ENCODE measurements around the gene EFHC1. TPM values are rescaled to one million over a fixed set of nuclear protein-coding genes. Genes with fewer than 3 reads are reported as not detected.

Gene EFHC1
- total RNA-seq, 1 experiment from 2014 or later = 14.6 TPM

DNA sequence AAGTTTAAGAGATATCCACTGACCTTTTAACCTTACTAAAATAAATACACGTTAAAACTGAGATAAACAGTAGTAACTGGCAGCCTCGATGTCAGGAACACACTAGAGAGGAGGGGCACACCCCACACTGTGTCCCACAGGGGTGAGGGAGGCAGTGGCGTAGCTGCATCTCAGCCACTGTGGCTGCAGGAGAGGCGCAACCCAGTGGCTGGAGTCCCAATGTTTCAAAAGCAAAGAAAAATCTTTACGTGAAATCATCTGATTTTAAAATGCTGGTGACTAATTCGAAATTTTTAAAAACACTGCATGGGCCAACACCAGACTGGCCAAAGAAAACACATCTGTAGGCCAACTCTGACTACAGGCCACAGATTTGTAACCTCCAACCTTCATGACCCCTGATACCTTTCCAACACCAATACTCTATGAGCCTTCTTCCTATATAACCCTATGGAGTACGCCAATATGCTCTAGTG, 102.0 kb downstream of the EFHC1 start:
- Histone ChIP-seq H3K4me3 (no peak overlapping the region), H3K27ac (no peak overlapping the region), H3K36me3 (0 out of 2 replicates have a peak, but pooled peaks cover under 1% of the 10 kb centered on the region), H3K27me3 (no peaks in the 10 kb centered on the region), H3K4me1 (peaks cover 43% of the 10 kb centered on the region), H3K9me3 (replicated peaks) (no peaks in the 10 kb centered on the region)
- no peak for DNase-seq

DNA sequence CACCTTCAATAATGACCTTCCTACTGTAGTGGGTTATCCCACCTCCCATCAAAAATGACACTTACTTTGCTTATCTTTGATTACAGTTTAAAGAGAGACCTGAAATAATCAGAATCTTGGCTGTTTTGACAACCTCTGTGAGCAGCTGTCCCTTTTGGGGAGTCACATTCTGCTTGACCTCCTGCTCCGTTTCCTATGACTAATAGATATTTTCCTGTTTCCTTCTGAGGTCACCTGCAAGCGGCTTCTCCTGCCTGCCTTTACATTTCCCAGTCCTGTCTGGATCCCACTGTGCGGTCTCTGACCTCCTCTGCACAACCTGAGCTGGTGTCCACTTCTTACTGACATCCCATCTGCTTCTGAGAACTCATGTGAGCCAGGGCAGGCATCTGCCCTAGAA, 102.5 kb downstream of the EFHC1 start:
- Histone ChIP-seq H3K36me3 (no peaks in the 10 kb centered on the region), H3K4me3 (no peak overlapping the region), H3K4me1 (peaks cover 40% of the 10 kb centered on the region), H3K27ac (no peak overlapping the region), H3K27me3 (no peaks in the 10 kb centered on the region), H3K9me3 (replicated peaks) (no peaks in the 10 kb centered on the region)
- no peak for DNase-seq

- DNase-seq = no peak
- Histone ChIP-seq H3K9me3 (replicated peaks) (no peaks in the 10 kb centered on the region), H3K4me1 (peaks cover 33% of the 10 kb centered on the region), H3K36me3 (no peaks in the 10 kb centered on the region), H3K27ac (no peak overlapping the region), H3K27me3 (no peaks in the 10 kb centered on the region), H3K4me3 (no peak overlapping the region)
Measured at GRCh38 chr6:52523378-52524142, 103.4 kb downstream of the EFHC1 start.

GRCh38 chr6:52524918-52525317, 104.8 kb downstream of the EFHC1 start:
- no peaks in the 10 kb centered on the region for H3K36me3 ChIP-seq
- H3K27ac ChIP-seq = 0 out of 2 replicates have a peak overlapping the region, but pooled peaks have one; percentile 1
- H3K4me1 ChIP-seq = peaks cover 31% of the 10 kb centered on the region
- no peaks in the 10 kb centered on the region for H3K27me3 ChIP-seq
- H3K4me3 ChIP-seq = no peak overlapping the region
- DNase-seq = peak; percentile 59 to 78
- no peaks in the 10 kb centered on the region for H3K9me3 ChIP-seq (replicated peaks)

GRCh38 chr6:52526634-52527033, 106.5 kb downstream of the EFHC1 start:
- Histone ChIP-seq H3K4me3 (no peak overlapping the region), H3K36me3 (no peaks in the 10 kb centered on the region), H3K27ac (no peak overlapping the region), H3K27me3 (no peaks in the 10 kb centered on the region), H3K4me1 (peaks cover 31% of the 10 kb centered on the region), H3K9me3 (replicated peaks) (no peaks in the 10 kb centered on the region)
- DNase-seq = no peak

- Histone ChIP-seq H3K9me3 (replicated peaks) (no peaks in the 10 kb centered on the region), H3K27me3 (no peaks in the 10 kb centered on the region), H3K27ac (no peak overlapping the region), H3K36me3 (no peaks in the 10 kb centered on the region; the same call in 1 of the 2 replicates), H3K4me1 (peaks cover 25% of the 10 kb centered on the region), H3K4me3 (no peak overlapping the region)
- no peak for DNase-seq
Measured at GRCh38 chr6:52527436-52527835, 107.3 kb downstream of the EFHC1 start.

- peaks cover 7% of the 10 kb centered on the region for H3K36me3 ChIP-seq
- no peaks in the 10 kb centered on the region for H3K27me3 ChIP-seq
- DNase-seq = no peak
- peaks cover 9% of the 10 kb centered on the region for H3K4me1 ChIP-seq
- H3K4me3 ChIP-seq = no peak overlapping the region
- no peak overlapping the region for H3K27ac ChIP-seq
- no peaks in the 10 kb centered on the region for H3K9me3 ChIP-seq (replicated peaks)
Measured at GRCh38 chr6:52529311-52529710, 109.2 kb downstream of the EFHC1 start.

DNA sequence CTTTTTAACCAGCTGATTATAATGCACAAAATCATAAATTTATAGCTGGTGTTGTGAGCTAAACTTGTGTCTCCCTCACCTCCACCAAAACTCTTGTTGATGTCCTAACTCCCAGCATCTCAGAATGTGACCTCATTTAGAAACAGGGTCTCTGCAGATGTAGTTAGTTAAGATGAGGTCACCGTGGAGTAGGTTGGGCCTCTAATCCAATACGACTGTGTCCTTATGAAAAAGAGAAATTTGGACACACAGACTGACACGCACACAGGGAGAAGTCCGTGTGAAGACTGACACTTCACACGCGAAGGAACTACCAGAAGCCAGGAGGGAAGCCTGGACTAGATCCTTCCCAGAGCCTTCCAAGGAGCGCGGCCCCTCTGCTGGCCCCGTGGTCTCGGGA, 110.2 kb downstream of the EFHC1 start:
- DNase-seq = no peak
- Histone ChIP-seq H3K27ac (no peak overlapping the region), H3K4me1 (peaks cover under 1% of the 10 kb centered on the region; the same call in 1 of the 2 replicates), H3K27me3 (no peaks in the 10 kb centered on the region), H3K4me3 (no peak overlapping the region), H3K36me3 (peaks cover 12% of the 10 kb centered on the region), H3K9me3 (replicated peaks) (no peaks in the 10 kb centered on the region)

- H3K27ac ChIP-seq = no peak overlapping the region
- peaks cover 12% of the 10 kb centered on the region for H3K36me3 ChIP-seq
- no peaks in the 10 kb centered on the region for H3K27me3 ChIP-seq
Measured at GRCh38 chr6:52531396-52531795, 111.3 kb downstream of the EFHC1 start.

GRCh38 chr6:52531834-52532233, 111.7 kb downstream of the EFHC1 start:
- DNase-seq = no peak
- H3K27ac ChIP-seq = no peak overlapping the region
- H3K27me3 ChIP-seq = no peaks in the 10 kb centered on the region
- peaks cover 10% of the 10 kb centered on the region for H3K4me1 ChIP-seq
- peaks cover 12% of the 10 kb centered on the region for H3K36me3 ChIP-seq
- no peaks in the 10 kb centered on the region for H3K9me3 ChIP-seq (replicated peaks)
- H3K4me3 ChIP-seq = no peak overlapping the region

More at GRCh38 chr6:52531396-52531795, 111.3 kb downstream of the EFHC1 start:
- DNase-seq = no peak
- Histone ChIP-seq H3K4me1 (peaks cover 6% of the 10 kb centered on the region), H3K9me3 (replicated peaks) (no peaks in the 10 kb centered on the region), H3K4me3 (no peak overlapping the region)

- Histone ChIP-seq H3K27ac (no peak overlapping the region), H3K36me3 (peaks cover 12% of the 10 kb centered on the region), H3K27me3 (no peaks in the 10 kb centered on the region), H3K4me1 (peaks cover 16% of the 10 kb centered on the region), H3K9me3 (replicated peaks) (no peaks in the 10 kb centered on the region), H3K4me3 (no peak overlapping the region)
- DNase-seq = no peak
Measured at GRCh38 chr6:52532457-52532856, 112.3 kb downstream of the EFHC1 start.

DNA sequence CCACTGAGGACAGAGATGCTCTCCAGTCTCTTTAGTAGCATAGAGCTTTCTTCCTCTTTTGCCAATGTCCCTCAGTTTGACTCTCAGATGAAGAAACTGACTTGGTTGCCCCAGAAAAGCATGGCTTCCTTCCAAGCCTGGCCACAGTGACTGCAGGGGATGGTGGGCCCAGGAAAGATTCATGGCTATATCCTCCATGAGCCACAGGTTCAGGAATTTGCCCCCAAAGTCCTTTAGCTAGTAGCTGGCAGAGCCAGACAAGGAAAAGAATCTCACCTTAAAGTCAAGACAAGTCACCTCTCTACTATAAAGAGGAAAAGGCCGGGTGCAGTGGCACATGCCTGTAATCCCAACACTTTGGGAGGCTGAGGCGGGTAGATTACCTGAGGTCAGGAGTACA, 113.3 kb downstream of the EFHC1 start:
- Histone ChIP-seq H3K9me3 (replicated peaks) (no peaks in the 10 kb centered on the region), H3K36me3 (peaks cover 12% of the 10 kb centered on the region), H3K27me3 (no peaks in the 10 kb centered on the region), H3K4me3 (no peak overlapping the region), H3K27ac (no peak overlapping the region), H3K4me1 (peaks cover 26% of the 10 kb centered on the region)
- no peak for DNase-seq

GRCh38 chr6:52534363-52534762, 114.2 kb downstream of the EFHC1 start:
- H3K4me1 ChIP-seq = peaks cover 35% of the 10 kb centered on the region
- H3K9me3 ChIP-seq (replicated peaks) = no peaks in the 10 kb centered on the region
- H3K4me3 ChIP-seq = no peak overlapping the region
- peaks cover 12% of the 10 kb centered on the region for H3K36me3 ChIP-seq
- no peak for DNase-seq
- no peaks in the 10 kb centered on the region for H3K27me3 ChIP-seq
- H3K27ac ChIP-seq = no peak overlapping the region

- Histone ChIP-seq H3K27me3 (no peaks in the 10 kb centered on the region), H3K4me1 (peaks cover 41% of the 10 kb centered on the region), H3K36me3 (peaks cover 12% of the 10 kb centered on the region), H3K4me3 (no peak overlapping the region), H3K9me3 (replicated peaks) (no peaks in the 10 kb centered on the region), H3K27ac (no peak overlapping the region)
- DNase-seq = no peak
Measured at GRCh38 chr6:52534966-52535390, 114.8 kb downstream of the EFHC1 start.

DNA sequence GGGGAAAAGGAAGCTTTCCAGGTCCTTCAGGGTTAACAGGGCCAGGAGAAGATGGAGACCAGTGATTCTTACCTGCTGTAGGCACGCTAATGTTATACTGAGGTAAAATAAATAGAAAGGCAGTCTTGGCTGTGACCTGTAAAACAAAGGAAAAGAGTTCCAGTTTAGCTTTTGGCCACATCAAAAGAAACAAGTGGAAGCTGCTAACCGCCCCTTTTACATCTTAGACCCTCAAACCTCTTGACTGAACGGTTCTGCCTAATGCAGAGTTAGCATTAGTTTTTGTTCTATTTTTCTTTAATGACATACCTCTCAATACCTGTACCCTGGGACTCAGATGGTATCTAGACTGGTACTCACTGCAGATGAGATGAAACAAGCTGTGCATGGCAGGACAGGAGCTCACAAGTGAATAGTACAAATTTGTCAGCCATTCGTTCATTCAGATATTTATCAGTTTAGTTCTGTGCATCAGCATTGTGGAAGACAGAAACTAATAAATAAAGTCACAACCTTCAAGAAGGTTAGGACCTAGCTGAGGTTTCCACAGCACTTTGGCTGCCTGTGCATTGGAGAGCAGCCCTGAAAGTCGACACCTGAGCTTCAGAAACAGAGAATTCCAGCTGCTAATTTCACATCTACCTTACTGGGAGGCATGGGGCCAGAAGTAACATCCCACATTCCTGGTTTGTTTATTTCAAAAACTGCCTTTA, 115.7 kb downstream of the EFHC1 start:
- Histone ChIP-seq H3K36me3 (peaks cover 12% of the 10 kb centered on the region), H3K27me3 (no peaks in the 10 kb centered on the region), H3K4me1 (peaks cover 48% of the 10 kb centered on the region), H3K4me3 (no peak overlapping the region), H3K9me3 (replicated peaks) (no peaks in the 10 kb centered on the region), H3K27ac (no peak overlapping the region)
- DNase-seq = no peak
